KMS-11 (cell line): ENCODE results near the gene KCNT1.

Experiments used
- H2AFZ ChIP-seq: fragments of 200-600 bp; sonication (generic); 2 replicates; pipeline ENCODE4 v1.6.1; 2016; ENCODE audit warnings: antibody characterized with exemption, mixed run types, low read depth
- H3K27ac ChIP-seq: fragments of 200-600 bp; sonication (generic); 2 replicates; pipeline ENCODE4 v1.6.1; 2016; ENCODE audit warnings: mild to moderate bottlenecking, mixed run types
- H3K27me3 ChIP-seq: fragments of 200-600 bp; sonication (generic); 2 replicates; pipeline ENCODE4 v1.6.1; 2017; ENCODE audit warnings: mild to moderate bottlenecking, low read depth, mixed run types, moderate library complexity; ENCODE audit not compliant: insufficient read depth
- H3K36me3 ChIP-seq: fragments of 200-600 bp; sonication (generic); 2 replicates; pipeline ENCODE4 v1.6.1; 2017; ENCODE audit warnings: mild to moderate bottlenecking, mixed run types; ENCODE audit not compliant: insufficient read depth
- H3K4me1 ChIP-seq: fragments of 200-600 bp; sonication (generic); 2 replicates; pipeline ENCODE4 v1.6.1; 2016; ENCODE audit warnings: mild to moderate bottlenecking, low read depth, mixed run types; ENCODE audit not compliant: poor library complexity, severe bottlenecking
- H3K4me2 ChIP-seq: fragments of 200-600 bp; sonication (generic); 2 replicates; pipeline ENCODE4 v1.7.0; 2016; ENCODE audit warnings: mild to moderate bottlenecking, mixed run types
- H3K4me3 ChIP-seq: fragments of 200-600 bp; sonication (generic); IDR thresholded peaks from 2 replicates; pipeline ENCODE4 v1.6.1; 2017; ENCODE audit warnings: low read depth, low read length, mixed read lengths; ENCODE audit not compliant: insufficient read depth
- H3K79me2 ChIP-seq: fragments of 200-600 bp; sonication (generic); 2 replicates; pipeline ENCODE4 v1.6.1; 2016; ENCODE audit warnings: low read depth, mixed run types; ENCODE audit not compliant: insufficient read depth
- H3K9ac ChIP-seq: fragments of 200-600 bp; sonication (generic); 2 replicates; pipeline ENCODE4 v1.6.1; 2016; ENCODE audit warnings: mild to moderate bottlenecking, mixed run types
- H4K20me1 ChIP-seq: fragments of 200-600 bp; sonication (generic); 2 replicates; pipeline ENCODE4 v1.6.1; 2016; ENCODE audit warnings: mild to moderate bottlenecking, mixed run types; ENCODE audit not compliant: insufficient read depth
- CTCF ChIP-seq: fragments of 200-600 bp; sonication (generic); conservative IDR thresholded peaks from 2 replicates; pipeline ENCODE4 v1.6.1; 2017; ENCODE audit warnings: low read depth, mild to moderate bottlenecking, antibody characterized with exemption, low read length, moderate library complexity, mixed read lengths

Gene KCNT1

GRCh38 chr9:135726138-135726853 is 24.3 kb downstream of the KCNT1 start:
- Histone ChIP-seq H3K4me1 (no peaks in the 10 kb centered on the region), H2AFZ (no peak overlapping the region), H3K4me2 (no peak overlapping the region), H3K36me3 (no peaks in the 10 kb centered on the region), H3K4me3 (no peak overlapping the region), H3K27ac (no peak overlapping the region), H3K27me3 (peaks cover 69% of the 10 kb centered on the region), H3K9ac (no peak overlapping the region), H4K20me1 (no peaks in the 10 kb centered on the region), H3K79me2 (no peaks in the 10 kb centered on the region)
- no peak for TF ChIP-seq CTCF

- H4K20me1 ChIP-seq = no peaks in the 10 kb centered on the region
- H3K79me2 ChIP-seq = no peaks in the 10 kb centered on the region
- no peak overlapping the region for H3K4me3 ChIP-seq
- no peaks in the 10 kb centered on the region for H3K36me3 ChIP-seq
- TF ChIP-seq CTCF = no peak
- no peak overlapping the region for H2AFZ ChIP-seq
- H3K9ac ChIP-seq = no peak overlapping the region
- peaks cover 77% of the 10 kb centered on the region for H3K27me3 ChIP-seq
- H3K4me2 ChIP-seq = no peak overlapping the region
- no peak overlapping the region for H3K27ac ChIP-seq
- H3K4me1 ChIP-seq = no peaks in the 10 kb centered on the region
These were observed 25.4 kb downstream of the KCNT1 start for GRCh38 chr9:135727257-135727875.

GRCh38 chr9:135728436-135729110 is 26.6 kb downstream of the KCNT1 start:
- Histone ChIP-seq H3K4me1 (no peaks in the 10 kb centered on the region), H3K79me2 (no peaks in the 10 kb centered on the region), H3K27ac (no peak overlapping the region), H3K9ac (no peak overlapping the region), H4K20me1 (no peaks in the 10 kb centered on the region), H3K36me3 (no peaks in the 10 kb centered on the region), H3K4me3 (no peak overlapping the region), H3K27me3 (peaks cover 67% of the 10 kb centered on the region), H2AFZ (no peak overlapping the region), H3K4me2 (no peak overlapping the region)
- TF ChIP-seq CTCF = no peak

GRCh38 chr9:135729480-135729879 is 27.5 kb downstream of the KCNT1 start:
- Histone ChIP-seq H3K79me2 (no peaks in the 10 kb centered on the region), H3K36me3 (no peaks in the 10 kb centered on the region), H3K27me3 (peaks cover 66% of the 10 kb centered on the region), H4K20me1 (no peaks in the 10 kb centered on the region), H3K4me1 (no peaks in the 10 kb centered on the region), H2AFZ (no peak overlapping the region), H3K9ac (no peak overlapping the region), H3K27ac (no peak overlapping the region), H3K4me2 (no peak overlapping the region), H3K4me3 (no peak overlapping the region)
- no peak for TF ChIP-seq CTCF
